ENCODE measurements around the gene SFXN5.

DNA sequence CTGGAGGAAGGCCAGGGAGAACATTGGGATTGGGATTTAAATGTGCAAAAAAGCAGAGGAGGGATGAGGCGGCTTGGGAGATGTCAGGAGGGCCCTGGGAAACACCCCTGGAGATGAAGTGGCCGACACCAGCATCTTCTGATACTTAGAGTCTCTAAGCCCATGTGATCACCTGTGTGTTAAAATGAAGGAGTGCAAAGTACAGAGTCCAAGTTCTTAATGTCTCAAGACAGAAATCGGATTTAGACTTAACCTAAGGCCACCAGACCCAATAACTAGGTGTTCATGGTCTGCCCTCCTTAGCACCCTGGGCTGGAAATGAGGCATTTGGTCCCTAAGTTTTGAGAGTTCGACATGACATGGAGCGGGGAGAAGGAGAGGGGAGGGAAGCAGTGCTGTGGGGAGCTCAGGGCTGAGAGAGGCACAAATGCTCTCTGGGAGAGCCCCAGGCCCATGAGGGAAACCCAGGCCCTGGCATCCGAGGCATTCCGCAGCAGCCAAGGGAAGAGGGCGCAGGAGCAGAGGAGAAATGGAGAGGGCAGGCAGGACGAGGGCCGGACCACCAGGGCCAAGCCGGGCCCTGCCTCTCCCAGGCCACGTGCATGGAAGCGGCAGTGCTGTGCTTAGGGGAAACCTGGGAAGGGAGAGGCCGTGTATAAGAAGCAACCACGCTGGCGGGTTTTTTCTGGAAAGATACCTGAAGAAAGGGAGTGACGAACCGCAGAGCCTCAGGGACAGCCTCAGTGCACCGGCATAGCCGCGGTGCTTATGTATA lies 63.3 kb downstream of the SFXN5 start:
- no peak for TF ChIP-seq POLR2A (IDR thresholded peaks at IDR 0.05; ENCODE audit: low read depth, low read length)
- no peak for TF ChIP-seq CEBPB (IDR thresholded peaks at IDR 0.05; ENCODE audit: low read depth, low read length)
- TF ChIP-seq, protein P1, sequence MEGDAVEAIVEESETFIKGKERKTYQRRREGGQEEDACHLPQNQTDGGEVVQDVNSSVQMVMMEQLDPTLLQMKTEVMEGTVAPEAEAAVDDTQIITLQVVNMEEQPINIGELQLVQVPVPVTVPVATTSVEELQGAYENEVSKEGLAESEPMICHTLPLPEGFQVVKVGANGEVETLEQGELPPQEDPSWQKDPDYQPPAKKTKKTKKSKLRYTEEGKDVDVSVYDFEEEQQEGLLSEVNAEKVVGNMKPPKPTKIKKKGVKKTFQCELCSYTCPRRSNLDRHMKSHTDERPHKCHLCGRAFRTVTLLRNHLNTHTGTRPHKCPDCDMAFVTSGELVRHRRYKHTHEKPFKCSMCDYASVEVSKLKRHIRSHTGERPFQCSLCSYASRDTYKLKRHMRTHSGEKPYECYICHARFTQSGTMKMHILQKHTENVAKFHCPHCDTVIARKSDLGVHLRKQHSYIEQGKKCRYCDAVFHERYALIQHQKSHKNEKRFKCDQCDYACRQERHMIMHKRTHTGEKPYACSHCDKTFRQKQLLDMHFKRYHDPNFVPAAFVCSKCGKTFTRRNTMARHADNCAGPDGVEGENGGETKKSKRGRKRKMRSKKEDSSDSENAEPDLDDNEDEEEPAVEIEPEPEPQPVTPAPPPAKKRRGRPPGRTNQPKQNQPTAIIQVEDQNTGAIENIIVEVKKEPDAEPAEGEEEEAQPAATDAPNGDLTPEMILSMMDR (conservative IDR thresholded peaks at IDR 0.05; ENCODE audit: low read depth, low read length) = no peak
- no peak for TF ChIP-seq FOS (IDR thresholded peaks at IDR 0.05; ENCODE audit: low read depth, low read length)
- TF ChIP-seq NFE2L2 (IDR thresholded peaks at IDR 0.05; ENCODE audit: low read depth, low read length) = no peak
- no peak for TF ChIP-seq CHD1 (IDR thresholded peaks at IDR 0.05; ENCODE audit: low read depth, low read length)

Measured in IMR-90 (cell line).